DOHH2 (cell line): ENCODE data around the gene IFIH1.

Experiments
- H3F3A ChIP-seq: fragments of 200-600 bp; sonication (generic), shearing (Covaris generic); 2 replicates; pipeline ENCODE4 v1.6.0; 2016; ENCODE audit warnings: antibody characterized with exemption, mild to moderate bottlenecking; ENCODE audit not compliant: control insufficient read depth, insufficient read depth
- H3K27ac ChIP-seq: fragments of 200-600 bp; sonication (generic); 2 replicates; pipeline ENCODE4 v1.5.1; 2014; ENCODE audit warnings: low read depth, mild to moderate bottlenecking, low read length, moderate library complexity
- H3K27me3 ChIP-seq: fragments of 200-600 bp; sonication (generic); 2 replicates; pipeline ENCODE4 v1.6.1; 2014; ENCODE audit warnings: mild to moderate bottlenecking, low read length, mixed read lengths; ENCODE audit not compliant: control insufficient read depth
- H3K36me3 ChIP-seq: fragments of 200-600 bp; sonication (generic); 2 replicates; pipeline ENCODE4 v1.6.1; 2014; ENCODE audit warnings: mild to moderate bottlenecking, low read length, moderate library complexity, mixed read lengths; ENCODE audit not compliant: control insufficient read depth
- H3K4me1 ChIP-seq: fragments of 200-600 bp; sonication (generic); 2 replicates; pipeline ENCODE4 v1.6.1; 2014; ENCODE audit warnings: mild to moderate bottlenecking, low read length, mixed read lengths; ENCODE audit not compliant: control insufficient read depth
- H3K4me2 ChIP-seq: fragments of 200-600 bp; sonication (generic); 2 replicates; pipeline ENCODE4 v1.6.0; 2014; ENCODE audit warnings: mild to moderate bottlenecking, low read length, moderate library complexity
- H3K4me3 ChIP-seq: fragments of 200-600 bp; sonication (generic); 2 replicates; pipeline ENCODE4 v1.5.1; 2014; ENCODE audit warnings: mild to moderate bottlenecking, low read length, mixed read lengths
- H3K79me2 ChIP-seq: fragments of 200-600 bp; sonication (generic); 2 replicates; pipeline ENCODE4 v1.6.1; 2014; ENCODE audit warnings: mild to moderate bottlenecking, low read length, mixed read lengths; ENCODE audit not compliant: control insufficient read depth
- H3K9me2 ChIP-seq: fragments of 200-600 bp; sonication (generic); replicated peaks from 2 replicates; pipeline ENCODE4 v1.6.1; 2014; ENCODE audit warnings: mild to moderate bottlenecking, low read length, mixed read lengths; ENCODE audit not compliant: control insufficient read depth
- H3K9me3 ChIP-seq: fragments of 200-600 bp; sonication (generic); 2 replicates; pipeline ENCODE4 v1.6.1; 2014; ENCODE audit warnings: antibody characterized with exemption, low read length, mixed read lengths; ENCODE audit not compliant: control insufficient read depth, insufficient read depth
- H4K20me1 ChIP-seq: fragments of 200-600 bp; sonication (generic); 2 replicates; pipeline ENCODE4 v1.6.0; 2014; ENCODE audit warnings: low read depth, mild to moderate bottlenecking, antibody characterized with exemption, low read length, moderate library complexity; ENCODE audit not compliant: control insufficient read depth, insufficient read depth
- CTCF ChIP-seq: fragments of 200-600 bp; sonication (generic); IDR thresholded peaks from one replicate; pipeline ENCODE4 v1.5.1; 2014; ENCODE audit warnings: antibody characterized with exemption, mild to moderate bottlenecking, low read depth, low read length; ENCODE audit not compliant: poor library complexity, severe bottlenecking
- EZH2phosphoT487 ChIP-seq: fragments of 200-600 bp; sonication (generic); IDR thresholded peaks from 2 replicates; pipeline ENCODE4 v1.6.1; 2017; ENCODE audit warnings: borderline replicate concordance, mild to moderate bottlenecking, antibody characterized with exemption, low read length, moderate library complexity, mixed read lengths

Gene IFIH1

GRCh38 chr2:162318328-162319180 lies at the start of gene IFIH1:
TSS of gene IFIH1 (minus strand) at chr2:162318684. CDS start at chr2:162318307, 377 bp downstream.
- Histone ChIP-seq H3K79me2 (no peaks in the 10 kb centered on the region), H3K27me3 (peaks cover 6% of the 10 kb centered on the region; the same call in 1 of the 2 replicates), H3K4me1 (peaks cover 18% of the 10 kb centered on the region), H3K36me3 (no peaks in the 10 kb centered on the region), H3K4me2 (peak within 1 kb of the TSS; percentile 72), H3F3A (no peaks in the 10 kb centered on the region), H3K9me3 (no peaks in the 10 kb centered on the region), H3K9me2 (no peaks in the 10 kb centered on the region), H4K20me1 (no peaks in the 10 kb centered on the region), H3K27ac (no peak within 1 kb of the TSS), H3K4me3 (peak within 1 kb of the TSS; percentile 74)
- TF ChIP-seq CTCF, result peak; percentile 33
- TF ChIP-seq EZH2phosphoT487, result no peak

GRCh38 chr2:162365392-162365791 lies 46.9 kb upstream of the IFIH1 start:
- Histone ChIP-seq H3K9me2 (no peaks in the 10 kb centered on the region), H3K27me3 (no peaks in the 10 kb centered on the region), H3K36me3 (no peaks in the 10 kb centered on the region), H3K4me1 (no peaks in the 10 kb centered on the region), H3K79me2 (no peaks in the 10 kb centered on the region), H3K4me3 (no peak overlapping the region), H3K27ac (no peak overlapping the region), H3K9me3 (no peaks in the 10 kb centered on the region), H4K20me1 (no peaks in the 10 kb centered on the region), H3F3A (no peaks in the 10 kb centered on the region), H3K4me2 (no peak overlapping the region)
- TF ChIP-seq CTCF, result no peak
- TF ChIP-seq EZH2phosphoT487, result no peak

GRCh38 chr2:162344617-162344950 lies 26.1 kb upstream of the IFIH1 start:
- TF ChIP-seq EZH2phosphoT487 (no peak), CTCF (no peak)
- peak overlapping the region; percentile 43; the same call in 1 of the 2 replicates for H3K27ac ChIP-seq

More at GRCh38 chr2:162344617-162344950, 26.1 kb upstream of the IFIH1 start:
- H4K20me1 ChIP-seq, result no peaks in the 10 kb centered on the region
- no peaks in the 10 kb centered on the region for H3K27me3 ChIP-seq
- peaks cover 9% of the 10 kb centered on the region for H3K4me1 ChIP-seq
- no peaks in the 10 kb centered on the region for H3F3A ChIP-seq
- H3K9me2 ChIP-seq, result no peaks in the 10 kb centered on the region
- peaks cover 4% of the 10 kb centered on the region; the same call in 1 of the 2 replicates for H3K9me3 ChIP-seq
- H3K4me3 ChIP-seq, result peak overlapping the region; percentile 80
- H3K79me2 ChIP-seq, result peaks cover 4% of the 10 kb centered on the region; the same call in 1 of the 2 replicates
- H3K36me3 ChIP-seq, result no peaks in the 10 kb centered on the region
- H3K4me2 ChIP-seq, result peak overlapping the region; percentile 70
